Endodermal cell (in vitro differentiated cells): ENCODE results near the gene MAPK8IP3. TPM values are rescaled to one million over a fixed set of nuclear protein-coding genes. Genes with fewer than 3 reads are reported as not detected.

Experiments used
- DNase-seq: peaks from one replicate; pipeline ENCODE4 v3.0.0-alpha.2; 2017
- H3K27ac ChIP-seq: 2 replicates; pipeline ENCODE4 v1.5.1; 2013; ENCODE audit warnings: mild to moderate bottlenecking, low read depth, low read length, moderate library complexity
- H3K27me3 ChIP-seq: 2 replicates; pipeline ENCODE4 v1.6.1; 2013; ENCODE audit warnings: mild to moderate bottlenecking, low read length, moderate library complexity; ENCODE audit not compliant: insufficient read depth, control insufficient read depth, poor library complexity, severe bottlenecking
- H3K36me3 ChIP-seq: 2 replicates; pipeline ENCODE4 v1.7.0; 2013; ENCODE audit warnings: mild to moderate bottlenecking, low read length, moderate library complexity; ENCODE audit not compliant: control insufficient read depth, insufficient read depth
- H3K4me1 ChIP-seq: one replicate; pipeline ENCODE4 v1.7.0; 2013; ENCODE audit warnings: low read length; ENCODE audit not compliant: control insufficient read depth, insufficient read depth
- H3K4me3 ChIP-seq: 2 replicates; pipeline ENCODE4 v1.5.1; 2013; ENCODE audit warnings: mild to moderate bottlenecking, low read length, moderate library complexity
- H3K9ac ChIP-seq: 2 replicates; pipeline ENCODE4 v1.6.1; 2013; ENCODE audit warnings: mild to moderate bottlenecking, low read length, moderate library complexity; ENCODE audit not compliant: poor library complexity, severe bottlenecking; ENCODE audit errors: extremely low read depth
- H3K9me3 ChIP-seq: 2 replicates; pipeline ENCODE4 v1.6.1; 2013; ENCODE audit warnings: mild to moderate bottlenecking, low read length, moderate library complexity; ENCODE audit not compliant: control insufficient read depth
- H3K27ac Mint-ChIP-seq: 2 replicates; pipeline ENCODE4 v1.8.0; 2020; ENCODE audit warnings: mixed read lengths
- H3K27me3 Mint-ChIP-seq: 2 replicates; pipeline ENCODE4 v1.8.0; 2021; ENCODE audit warnings: mild to moderate bottlenecking, mixed read lengths; ENCODE audit not compliant: insufficient read depth
- H3K36me3 Mint-ChIP-seq: 2 replicates; pipeline ENCODE4 v1.8.0; 2020; ENCODE audit warnings: low read depth, mixed read lengths
- H3K4me1 Mint-ChIP-seq: 2 replicates; pipeline ENCODE4 v1.8.0; 2020; ENCODE audit warnings: mixed read lengths
- H3K4me3 Mint-ChIP-seq: 2 replicates; pipeline ENCODE4 v1.8.0; 2020; ENCODE audit warnings: mild to moderate bottlenecking, moderate library complexity, mixed read lengths
- H3K9me3 Mint-ChIP-seq: 2 replicates; pipeline ENCODE4 v1.8.0; 2020; ENCODE audit warnings: mild to moderate bottlenecking, mixed read lengths
- CTCF ChIP-seq: fragments of 200-600 bp; sonication (generic); conservative IDR thresholded peaks from 2 replicates; pipeline ENCODE4 v1.5.0; 2021; ENCODE audit warnings: antibody characterized with exemption, mild to moderate bottlenecking
- WGBS, 2 experiments: methylation state at CpG; one replicate each; pipeline versions ENCODE4 v1.1.5 to v1.1.7; 2013; ENCODE audit warnings: missing lambda C conversion rate in 2 of 2, mixed read lengths in 1 of 2; ENCODE audit not compliant: insufficient coverage in 1 of 2, insufficient read length in 1 of 2; 5-methylcytosine and 5-hydroxymethylcytosine counted together
- total RNA-seq, 2 donors: library from RNA; stranded (reverse); fragmentation: NEBNext Ultra II Directional in 1 of 2; extraction: Animal tissue kit (Norgen Biotek cat#: 25700) in 1 of 2; gene quantifications; 2 replicates in 1 of 2; 3 replicates in 1 of 2; pipeline ENCODE4 v1.2.1, GENCODE V29; 2021

The MAPK8IP3 gene
- total RNA-seq, 2 donors from 2014 or later = 76.0 to 84.0 TPM

GRCh38 chr16:1779234-1779701, 73.3 kb downstream of the MAPK8IP3 start:
- H3K27ac Mint-ChIP-seq = peak overlapping the region; percentile 66
- H3K27me3 Mint-ChIP-seq = no peaks in the 10 kb centered on the region
- peaks cover 11% of the 10 kb centered on the region for H3K36me3 Mint-ChIP-seq

GRCh38 chr16:1779741-1780676, 74.0 kb downstream of the MAPK8IP3 start:
- peaks cover 12% of the 10 kb centered on the region for H3K36me3 Mint-ChIP-seq
- H3K27ac ChIP-seq = no peak overlapping the region
- H3K9ac ChIP-seq = no peak overlapping the region
- H3K4me3 ChIP-seq = no peak overlapping the region
- no peak for DNase-seq
- WGBS, 2 experiments = 92 to 93% methylated on average over 12 to 27 of the region's 27 CpGs
- H3K9me3 Mint-ChIP-seq = no peaks in the 10 kb centered on the region
- no peaks in the 10 kb centered on the region for H3K27me3 Mint-ChIP-seq
- peaks cover 10% of the 10 kb centered on the region for H3K4me1 Mint-ChIP-seq
- H3K4me3 Mint-ChIP-seq = peak overlapping the region; percentile 85
- no peaks in the 10 kb centered on the region for H3K27me3 ChIP-seq
- peaks cover 8% of the 10 kb centered on the region for H3K4me1 ChIP-seq
- TF ChIP-seq CTCF = no peak
- H3K27ac Mint-ChIP-seq = no peak overlapping the region
- H3K36me3 ChIP-seq = peaks cover 19% of the 10 kb centered on the region
- no peaks in the 10 kb centered on the region for H3K9me3 ChIP-seq

More at GRCh38 chr16:1779234-1779701, 73.3 kb downstream of the MAPK8IP3 start:
- no peak for TF ChIP-seq CTCF
- no peak overlapping the region for H3K4me3 Mint-ChIP-seq
- Histone ChIP-seq H3K27me3 (no peaks in the 10 kb centered on the region), H3K36me3 (peaks cover 19% of the 10 kb centered on the region), H3K27ac (no peak overlapping the region), H3K9ac (no peak overlapping the region), H3K9me3 (no peaks in the 10 kb centered on the region), H3K4me1 (peaks cover 8% of the 10 kb centered on the region), H3K4me3 (no peak overlapping the region)
- no peak for DNase-seq
- 92% methylated on average over 4 to 8 of the region's 8 CpGs for WGBS, 2 experiments
- no peaks in the 10 kb centered on the region for H3K9me3 Mint-ChIP-seq
- peaks cover 10% of the 10 kb centered on the region for H3K4me1 Mint-ChIP-seq

GRCh38 chr16:1780677-1781072, 74.7 kb downstream of the MAPK8IP3 start:
- DNase-seq = no peak
- no peak overlapping the region for H3K27ac ChIP-seq
- Mint-ChIP-seq H3K4me1 (peaks cover 10% of the 10 kb centered on the region), H3K27ac (peak overlapping the region; percentile 17), H3K4me3 (peak overlapping the region; percentile 85), H3K9me3 (no peaks in the 10 kb centered on the region), H3K27me3 (no peaks in the 10 kb centered on the region), H3K36me3 (peaks cover 15% of the 10 kb centered on the region)
- TF ChIP-seq CTCF = no peak
- H3K27me3 ChIP-seq = no peaks in the 10 kb centered on the region
- 87 to 96% methylated on average over 6 of the region's 6 CpGs for WGBS, 2 experiments
- peaks cover 8% of the 10 kb centered on the region for H3K4me1 ChIP-seq
- no peak overlapping the region for H3K9ac ChIP-seq
- H3K4me3 ChIP-seq = peak overlapping the region; percentile 96
- H3K36me3 ChIP-seq = peaks cover 21% of the 10 kb centered on the region
- no peaks in the 10 kb centered on the region for H3K9me3 ChIP-seq
